GM12873 (cell line): Measurements from ENCODE around the gene BASP1.

Experiments used
- TF ChIP-seq, protein P1 (sequence below): IDR thresholded peaks from 2 replicates; pipeline ENCODE4 v1.5.1; 2012; ENCODE audit warnings: low read depth, mild to moderate bottlenecking, moderate library complexity, low read length, control low read depth; ENCODE audit not compliant: insufficient read depth; ENCODE audit errors: missing control alignments

The BASP1 gene

DNA sequence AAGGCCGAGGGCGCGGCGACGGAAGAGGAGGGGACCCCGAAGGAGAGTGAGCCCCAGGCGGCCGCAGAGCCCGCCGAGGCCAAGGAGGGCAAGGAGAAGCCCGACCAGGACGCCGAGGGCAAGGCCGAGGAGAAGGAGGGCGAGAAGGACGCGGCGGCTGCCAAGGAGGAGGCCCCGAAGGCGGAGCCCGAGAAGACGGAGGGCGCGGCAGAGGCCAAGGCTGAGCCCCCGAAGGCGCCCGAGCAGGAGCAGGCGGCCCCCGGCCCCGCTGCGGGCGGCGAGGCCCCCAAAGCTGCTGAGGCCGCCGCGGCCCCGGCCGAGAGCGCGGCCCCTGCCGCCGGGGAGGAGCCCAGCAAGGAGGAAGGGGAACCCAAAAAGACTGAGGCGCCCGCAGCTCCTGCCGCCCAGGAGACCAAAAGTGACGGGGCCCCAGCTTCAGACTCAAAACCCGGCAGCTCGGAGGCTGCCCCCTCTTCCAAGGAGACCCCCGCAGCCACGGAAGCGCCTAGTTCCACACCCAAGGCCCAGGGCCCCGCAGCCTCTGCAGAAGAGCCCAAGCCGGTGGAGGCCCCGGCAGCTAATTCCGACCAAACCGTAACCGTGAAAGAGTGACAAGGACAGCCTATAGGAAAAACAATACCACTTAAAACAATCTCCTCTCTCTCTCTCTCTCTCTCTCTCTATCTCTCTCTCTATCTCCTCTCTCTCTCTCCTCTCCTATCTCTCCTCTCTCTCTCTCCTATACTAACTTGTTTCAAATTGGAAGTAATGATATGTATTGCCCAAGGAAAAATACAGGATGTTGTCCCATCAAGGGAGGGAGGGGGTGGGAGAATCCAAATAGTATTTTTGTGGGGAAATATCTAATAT lies 58.1 kb downstream of the BASP1 start:
- TF ChIP-seq, protein P1, sequence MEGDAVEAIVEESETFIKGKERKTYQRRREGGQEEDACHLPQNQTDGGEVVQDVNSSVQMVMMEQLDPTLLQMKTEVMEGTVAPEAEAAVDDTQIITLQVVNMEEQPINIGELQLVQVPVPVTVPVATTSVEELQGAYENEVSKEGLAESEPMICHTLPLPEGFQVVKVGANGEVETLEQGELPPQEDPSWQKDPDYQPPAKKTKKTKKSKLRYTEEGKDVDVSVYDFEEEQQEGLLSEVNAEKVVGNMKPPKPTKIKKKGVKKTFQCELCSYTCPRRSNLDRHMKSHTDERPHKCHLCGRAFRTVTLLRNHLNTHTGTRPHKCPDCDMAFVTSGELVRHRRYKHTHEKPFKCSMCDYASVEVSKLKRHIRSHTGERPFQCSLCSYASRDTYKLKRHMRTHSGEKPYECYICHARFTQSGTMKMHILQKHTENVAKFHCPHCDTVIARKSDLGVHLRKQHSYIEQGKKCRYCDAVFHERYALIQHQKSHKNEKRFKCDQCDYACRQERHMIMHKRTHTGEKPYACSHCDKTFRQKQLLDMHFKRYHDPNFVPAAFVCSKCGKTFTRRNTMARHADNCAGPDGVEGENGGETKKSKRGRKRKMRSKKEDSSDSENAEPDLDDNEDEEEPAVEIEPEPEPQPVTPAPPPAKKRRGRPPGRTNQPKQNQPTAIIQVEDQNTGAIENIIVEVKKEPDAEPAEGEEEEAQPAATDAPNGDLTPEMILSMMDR, result no peak

DNA sequence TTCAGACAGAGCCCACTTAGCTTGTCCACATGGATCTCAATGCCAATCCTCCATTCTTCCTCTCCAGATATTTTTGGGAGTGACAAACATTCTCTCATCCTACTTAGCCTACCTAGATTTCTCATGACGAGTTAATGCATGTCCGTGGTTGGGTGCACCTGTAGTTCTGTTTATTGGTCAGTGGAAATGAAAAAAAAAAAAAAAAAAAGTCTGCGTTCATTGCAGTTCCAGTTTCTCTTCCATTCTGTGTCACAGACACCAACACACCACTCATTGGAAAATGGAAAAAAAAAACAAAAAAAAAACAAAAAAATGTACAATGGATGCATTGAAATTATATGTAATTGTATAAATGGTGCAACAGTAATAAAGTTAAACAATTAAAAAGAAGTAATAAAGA lies 59.0 kb downstream of the BASP1 start:
- TF ChIP-seq, protein P1, result no peak

DNA sequence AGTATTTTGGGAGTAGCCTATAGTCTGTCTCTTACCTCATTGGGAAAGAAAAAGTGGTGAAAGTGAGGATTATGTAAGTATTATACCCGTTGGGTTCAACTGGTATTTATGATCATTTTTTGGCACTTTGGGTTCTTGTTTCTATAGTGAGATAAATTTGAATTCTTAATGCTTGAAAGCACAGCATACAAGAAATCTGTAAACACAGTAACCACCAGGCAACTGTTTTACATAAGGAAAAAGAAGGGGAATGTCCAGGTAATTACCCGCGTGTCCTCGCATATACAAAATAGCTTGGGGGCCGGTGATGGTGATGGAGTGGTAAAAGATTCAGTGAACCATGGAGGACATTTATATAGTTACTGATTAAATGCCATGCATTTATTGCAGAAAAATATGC lies 60.5 kb downstream of the BASP1 start:
- TF ChIP-seq, protein P1, result no peak

DNA sequence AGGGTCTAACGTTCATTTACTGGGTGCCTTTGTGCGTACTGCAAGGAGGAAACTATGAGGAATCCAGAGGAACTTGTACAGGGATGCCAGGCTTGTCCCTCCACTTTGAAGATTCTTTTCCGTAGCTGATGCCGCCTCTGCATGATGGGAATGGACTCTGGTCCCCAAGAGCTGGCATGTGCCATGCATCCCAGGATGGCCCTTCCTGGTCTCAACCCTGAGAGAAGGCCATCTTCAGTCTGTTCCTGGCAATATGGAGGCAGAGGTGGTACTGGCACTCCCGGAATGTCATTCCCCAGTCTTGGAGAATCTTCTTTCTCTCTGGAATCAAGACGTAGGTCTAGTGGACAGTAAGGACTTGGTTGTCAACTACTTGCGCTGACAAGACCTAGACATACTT lies 61.5 kb downstream of the BASP1 start:
- TF ChIP-seq, protein P1, result no peak

DNA sequence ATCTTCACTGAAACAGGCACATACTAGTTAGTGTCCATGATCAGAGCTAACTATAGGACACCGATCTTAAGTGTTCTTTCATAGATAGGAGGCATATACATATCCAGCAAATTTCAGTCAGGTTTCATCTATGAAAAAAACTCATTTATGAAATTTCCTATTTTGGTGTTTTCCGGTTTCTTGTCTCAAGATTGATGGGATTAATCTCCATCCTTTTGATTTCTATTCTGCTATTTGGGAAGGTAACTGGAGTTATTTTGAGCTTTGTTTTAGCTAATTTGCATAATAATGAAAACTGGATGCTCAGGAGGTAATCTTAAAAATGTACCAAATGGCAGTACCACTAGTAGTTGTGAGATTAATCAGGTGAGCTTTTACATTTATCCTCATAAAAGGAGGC lies 62.1 kb downstream of the BASP1 start:
- TF ChIP-seq, protein P1, result no peak

DNA sequence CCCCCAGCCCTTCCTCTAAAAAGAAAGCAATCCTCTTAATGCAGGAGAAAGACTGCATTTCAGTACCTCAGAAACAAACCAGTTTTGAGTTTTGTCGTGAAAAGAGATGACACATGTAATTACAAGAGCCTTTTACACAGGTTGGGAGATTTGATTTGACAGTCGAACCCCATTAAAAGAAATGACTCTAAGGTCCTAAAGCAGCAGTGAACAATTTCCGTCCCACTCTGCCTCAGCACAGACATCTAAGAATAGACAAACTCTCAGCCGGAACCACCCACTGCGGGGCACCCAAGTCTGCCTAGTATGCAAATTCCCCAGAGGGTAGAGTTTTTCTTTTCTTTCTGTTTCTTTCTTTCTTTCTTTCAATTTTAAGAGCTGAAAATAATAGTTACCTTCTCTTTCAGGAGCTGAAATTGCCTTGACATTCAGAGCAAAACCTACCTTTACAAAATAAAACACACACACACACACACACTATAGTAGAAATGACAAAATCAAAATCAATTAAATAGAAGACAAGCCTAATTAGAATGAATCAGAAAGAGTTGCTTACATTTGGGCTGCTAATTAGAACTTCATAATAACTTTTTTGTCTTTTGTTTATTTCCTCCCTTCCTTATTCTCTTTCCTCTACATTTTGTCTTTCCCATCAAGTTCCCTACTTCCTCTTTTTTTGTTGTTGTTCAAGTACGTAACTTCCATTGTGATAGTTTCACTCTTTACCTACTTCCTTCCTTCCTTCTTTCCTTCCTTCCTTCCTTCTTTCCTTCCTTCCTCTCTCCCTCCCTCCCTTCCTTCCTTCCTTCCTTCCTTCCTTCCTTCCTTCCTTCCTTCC lies 65.1 kb downstream of the BASP1 start:
- TF ChIP-seq, protein P1, result no peak

DNA sequence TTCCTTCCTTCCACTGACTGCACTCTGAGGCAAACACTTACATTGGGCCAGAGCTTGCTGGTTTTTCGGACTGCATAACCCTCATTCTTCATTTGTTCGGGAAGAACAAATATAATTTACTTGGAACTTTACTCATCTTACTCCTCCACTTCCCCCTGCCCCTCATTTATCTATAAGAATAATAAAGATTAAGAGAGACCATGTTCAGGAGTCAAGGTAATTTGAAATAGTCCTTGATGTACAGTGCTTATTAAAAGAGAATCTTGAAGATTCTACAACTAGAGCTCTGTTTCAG lies 65.6 kb downstream of the BASP1 start:
- TF ChIP-seq, protein P1, result no peak
